NCI-H69 (cell line): ENCODE results near the gene COL6A2.
"Not testable (repeated sequence)": the region's sequence is repeated elsewhere in the genome, so short reads cannot be mapped to it uniquely, and the experiment has no call there.

Experiments used
- DNase-seq: peaks from one replicate; lab custom pipeline; 2025; lab: John Stamatoyannopoulos, UW

The COL6A2 gene

DNA sequence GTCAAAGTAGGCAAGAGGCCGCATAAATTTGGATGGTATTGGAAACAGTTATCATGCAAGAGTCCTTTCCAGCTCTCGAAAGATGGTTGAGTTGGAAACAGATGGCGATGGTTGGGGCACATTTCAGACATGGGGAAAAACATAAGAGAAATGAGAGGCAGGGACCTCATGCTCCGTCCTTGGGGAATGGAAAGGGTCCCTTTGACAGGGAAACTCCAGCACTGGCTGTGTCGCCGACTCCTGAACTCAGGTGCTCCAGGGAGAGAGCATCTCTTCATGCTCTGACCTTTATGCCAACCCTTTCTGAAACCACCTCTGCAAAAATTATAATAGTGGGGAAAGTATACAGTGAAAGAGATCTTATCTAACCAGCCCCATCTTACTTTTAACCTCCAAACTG lies 36.8 kb upstream of the COL6A2 start:
- no peak for DNase-seq

GRCh38 chr21:46061518-46061917 lies 36.4 kb upstream of the COL6A2 start:
- DNase-seq, result no peak

GRCh38 chr21:46061950-46062349 lies 36.0 kb upstream of the COL6A2 start:
- DNase-seq, result no peak

DNA sequence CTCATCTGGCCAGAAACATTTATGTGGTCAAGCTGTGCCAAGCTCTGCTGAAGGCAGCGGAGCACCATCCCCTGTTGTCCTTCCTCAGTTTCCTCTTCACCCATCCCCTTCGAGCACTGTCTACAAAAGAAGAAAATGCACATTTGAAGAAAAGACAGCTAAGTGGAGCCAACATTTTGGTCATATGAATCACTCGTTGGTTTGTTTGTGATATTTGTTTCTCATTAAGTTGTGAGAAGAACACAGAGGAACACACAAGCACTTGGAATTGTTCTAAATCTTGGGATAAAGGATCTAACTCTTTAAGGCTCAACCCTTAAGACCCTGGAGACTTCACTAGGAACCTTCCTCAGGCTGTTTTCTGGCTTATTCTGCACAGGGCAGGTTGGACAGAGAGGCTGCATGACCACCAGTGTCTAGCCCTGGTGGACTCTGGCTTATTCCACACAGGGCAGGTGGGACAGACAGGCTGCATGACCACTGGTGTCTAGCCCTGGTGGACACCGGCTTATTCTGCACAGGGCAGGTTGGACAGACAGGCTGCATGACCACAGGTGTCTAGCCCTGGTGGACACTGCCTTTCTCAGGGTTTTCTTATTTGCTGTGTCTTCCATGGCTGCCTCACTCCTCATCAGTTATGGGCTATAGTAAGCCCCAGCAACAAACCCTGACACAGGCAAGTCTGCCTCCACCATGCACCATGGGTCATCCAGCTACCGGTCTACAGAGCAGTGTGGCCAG lies 35.3 kb upstream of the COL6A2 start:
- DNase-seq, result no peak

DNA sequence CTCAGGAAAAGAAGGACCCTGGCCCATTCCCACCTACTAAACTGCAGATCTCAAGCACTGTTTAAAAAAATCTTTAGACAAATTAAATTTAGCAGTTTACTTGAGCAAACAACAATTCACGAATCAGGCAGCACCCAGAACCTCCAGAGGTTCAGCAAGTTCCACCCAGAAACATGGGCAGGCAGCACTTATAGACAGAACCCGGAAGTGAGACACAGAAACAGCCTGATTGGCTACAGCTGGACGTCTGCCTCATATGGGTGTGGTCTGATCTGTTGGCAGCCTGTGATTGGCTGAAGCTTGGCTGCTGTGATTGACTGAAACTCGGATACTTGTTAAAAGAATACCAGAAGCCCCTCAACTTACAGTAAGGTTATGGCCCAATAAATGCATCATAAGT lies 34.7 kb upstream of the COL6A2 start:
- no peak for DNase-seq

DNA sequence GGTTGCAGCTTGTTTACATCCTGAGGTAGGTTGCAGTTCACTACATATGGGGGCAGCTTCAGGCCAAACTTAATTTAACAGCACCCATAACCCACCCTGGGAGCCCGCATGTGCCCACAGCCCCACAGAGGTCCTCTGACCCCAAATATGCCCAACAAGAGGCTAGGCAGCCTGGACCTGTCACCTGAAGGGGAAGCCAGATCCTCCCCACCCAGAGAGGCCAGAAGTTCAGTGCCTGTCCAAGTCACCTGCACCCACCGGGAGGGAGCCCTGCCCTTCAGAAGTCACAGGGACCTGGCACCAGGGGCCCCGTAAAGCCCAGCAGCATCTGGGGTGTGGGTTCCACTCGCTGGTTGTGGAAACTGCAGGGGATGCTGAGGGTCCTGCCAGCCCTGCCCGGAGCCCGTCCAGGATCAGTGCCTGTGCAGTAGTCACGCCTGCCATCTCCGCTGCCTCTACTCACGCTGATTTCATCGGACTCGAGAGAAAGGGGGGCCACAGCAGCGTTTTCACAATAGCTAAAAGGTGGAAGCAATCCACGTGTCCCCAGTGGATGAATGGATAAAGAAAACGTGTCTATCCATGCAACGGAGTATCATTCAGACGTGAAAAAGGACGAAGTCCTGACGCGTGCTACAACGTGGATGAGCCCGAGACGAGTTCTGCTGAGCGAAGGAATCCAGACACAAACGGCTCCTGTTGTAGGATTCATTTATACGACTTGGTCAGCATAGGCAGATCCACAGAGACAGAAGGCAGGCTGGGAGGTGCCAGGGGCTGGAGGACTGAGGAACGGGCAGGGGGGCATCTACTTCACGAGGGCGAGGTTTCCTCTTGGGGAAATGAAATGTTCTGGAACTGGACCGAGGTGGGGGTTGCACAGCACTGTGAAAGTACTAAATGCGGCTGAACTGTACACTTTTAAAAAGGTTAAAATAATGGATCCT lies 33.9 kb upstream of the COL6A2 start:
- no peak for DNase-seq

DNA sequence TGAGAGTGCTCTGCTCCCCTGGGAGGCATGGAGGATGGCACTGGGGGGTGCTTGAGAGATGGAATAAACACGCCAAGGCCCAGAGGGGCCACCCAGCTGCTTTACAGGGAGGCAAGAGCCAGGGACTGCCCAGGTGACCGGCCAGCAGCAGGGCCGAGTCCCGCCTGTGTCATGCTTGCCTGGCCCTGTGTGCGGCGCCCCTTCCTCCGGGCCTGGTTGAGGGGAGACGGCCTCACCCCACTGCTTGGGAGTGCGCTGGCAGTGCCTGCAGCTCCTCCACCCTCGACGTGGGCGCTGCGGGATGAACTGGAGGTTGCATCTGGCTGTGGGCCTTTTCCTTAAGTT lies 33.1 kb upstream of the COL6A2 start:
- no peak for DNase-seq

DNA sequence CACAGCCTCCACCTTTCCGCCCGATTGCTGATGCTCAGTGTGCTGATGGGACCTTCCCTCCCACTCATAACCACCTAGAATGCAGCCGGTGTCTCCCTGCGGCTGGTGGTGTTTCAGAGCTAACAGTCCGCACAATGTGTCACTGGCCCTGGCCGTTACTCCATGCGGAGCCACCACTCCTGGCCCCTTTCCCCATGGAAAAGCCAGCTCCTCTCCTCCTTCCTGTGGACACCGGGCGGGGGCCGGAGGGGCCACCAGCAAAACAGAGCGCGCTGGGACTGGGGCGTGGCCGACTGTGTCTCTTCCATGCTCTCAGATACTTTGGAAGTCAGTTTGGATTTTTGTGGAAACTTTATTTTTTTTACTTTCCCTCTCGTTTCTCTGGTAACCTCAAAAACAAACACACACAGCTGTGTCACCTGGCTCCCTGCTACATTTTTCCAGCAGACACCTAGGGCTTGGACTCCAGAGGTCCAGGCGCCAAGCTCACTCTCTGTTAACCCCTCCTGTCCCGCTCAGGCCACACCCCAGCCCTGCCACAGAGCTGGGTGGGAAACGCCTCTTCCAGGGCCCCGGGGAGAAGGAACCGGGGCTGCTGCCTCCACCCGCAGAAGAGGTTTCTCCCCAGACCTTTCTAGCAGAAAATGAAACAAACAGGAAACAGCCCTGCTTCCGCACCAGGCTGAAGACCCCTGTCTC lies 32.5 kb upstream of the COL6A2 start:
- no peak for DNase-seq

- DNase-seq, result no peak
These were observed 31.9 kb upstream of the COL6A2 start for GRCh38 chr21:46065914-46066551.

- DNase-seq, result no peak
These were observed 31.2 kb upstream of the COL6A2 start for GRCh38 chr21:46066591-46067331.

GRCh38 chr21:46067505-46068201 lies 30.3 kb upstream of the COL6A2 start:
- DNase-seq, result no peak

GRCh38 chr21:46068516-46069079 lies 29.3 kb upstream of the COL6A2 start:
- no peak for DNase-seq

DNA sequence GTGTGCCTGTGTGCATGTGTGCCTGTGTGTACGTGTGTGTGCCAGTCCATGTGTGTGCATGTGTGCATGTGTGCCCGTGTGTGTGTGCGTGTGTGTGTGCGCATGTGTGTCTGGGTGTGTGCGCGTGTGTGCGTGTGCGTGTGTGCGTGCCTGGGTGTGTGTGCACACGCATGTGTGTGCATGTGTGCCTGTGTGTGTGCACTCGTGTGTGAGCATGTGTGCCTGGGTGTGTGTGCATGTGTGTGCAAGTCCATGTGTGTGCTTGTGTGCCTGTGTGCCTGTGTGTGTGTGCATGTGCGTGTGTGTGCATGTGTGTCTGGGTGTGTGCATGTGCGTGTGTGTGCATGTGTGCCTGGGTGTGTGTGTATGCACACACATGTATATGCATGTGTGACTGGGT lies 28.7 kb upstream of the COL6A2 start:
- no peak for DNase-seq

DNA sequence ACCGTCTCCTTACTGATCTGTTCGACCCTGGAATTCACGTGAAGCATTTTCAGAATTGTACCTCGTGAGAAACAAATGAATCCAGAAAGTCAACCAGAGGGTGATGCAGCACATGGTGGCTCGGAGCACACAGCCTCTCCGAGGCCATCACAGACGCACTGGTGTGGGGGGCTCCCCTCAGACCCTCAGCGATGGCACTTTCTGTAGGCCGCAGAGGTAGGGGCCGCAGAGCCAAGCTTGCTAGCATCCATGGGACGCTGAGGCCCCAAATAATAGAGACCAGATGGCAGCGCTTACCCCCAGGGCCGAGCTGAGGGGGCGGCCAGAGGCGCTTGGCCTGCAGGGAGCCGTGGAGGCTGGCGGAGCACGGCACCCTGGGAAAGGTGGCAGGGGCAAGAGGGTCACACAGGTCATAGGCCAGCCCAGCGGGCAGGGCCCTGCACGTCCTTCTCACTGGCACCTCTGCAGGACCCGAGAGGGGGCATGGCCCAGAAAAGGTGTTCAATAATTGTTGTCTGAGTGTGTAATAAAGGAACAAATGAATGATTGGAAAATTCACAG lies 28.1 kb upstream of the COL6A2 start:
- DNase-seq, result no peak

- no peak for DNase-seq
These were observed 26.8 kb upstream of the COL6A2 start for GRCh38 chr21:46071082-46071481.

- not testable (repeated sequence) for DNase-seq
These were observed 21.2 kb upstream of the COL6A2 start for GRCh38 chr21:46076724-46077123.

DNA sequence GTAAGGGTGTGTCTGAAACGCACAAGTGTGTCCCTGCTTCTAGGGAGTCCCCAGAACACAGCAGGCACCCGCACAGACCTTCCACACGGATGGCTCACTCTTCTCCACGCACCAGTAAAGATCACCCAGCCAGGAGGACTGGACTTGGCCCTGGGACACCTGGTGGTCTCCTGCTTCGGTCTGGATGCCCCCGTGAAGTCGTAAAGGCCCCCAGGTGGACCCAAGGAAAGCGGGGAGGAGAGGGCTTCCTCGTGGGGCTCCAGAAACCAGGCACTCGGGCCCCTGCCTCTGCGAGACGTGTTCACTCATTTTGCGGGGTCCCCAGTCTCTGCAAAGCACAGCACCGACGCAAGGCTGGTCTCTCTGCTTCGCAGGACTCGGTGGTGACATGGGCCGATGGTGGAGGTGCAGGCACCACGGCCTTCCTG lies 20.2 kb upstream of the COL6A2 start:
- no peak for DNase-seq

DNA sequence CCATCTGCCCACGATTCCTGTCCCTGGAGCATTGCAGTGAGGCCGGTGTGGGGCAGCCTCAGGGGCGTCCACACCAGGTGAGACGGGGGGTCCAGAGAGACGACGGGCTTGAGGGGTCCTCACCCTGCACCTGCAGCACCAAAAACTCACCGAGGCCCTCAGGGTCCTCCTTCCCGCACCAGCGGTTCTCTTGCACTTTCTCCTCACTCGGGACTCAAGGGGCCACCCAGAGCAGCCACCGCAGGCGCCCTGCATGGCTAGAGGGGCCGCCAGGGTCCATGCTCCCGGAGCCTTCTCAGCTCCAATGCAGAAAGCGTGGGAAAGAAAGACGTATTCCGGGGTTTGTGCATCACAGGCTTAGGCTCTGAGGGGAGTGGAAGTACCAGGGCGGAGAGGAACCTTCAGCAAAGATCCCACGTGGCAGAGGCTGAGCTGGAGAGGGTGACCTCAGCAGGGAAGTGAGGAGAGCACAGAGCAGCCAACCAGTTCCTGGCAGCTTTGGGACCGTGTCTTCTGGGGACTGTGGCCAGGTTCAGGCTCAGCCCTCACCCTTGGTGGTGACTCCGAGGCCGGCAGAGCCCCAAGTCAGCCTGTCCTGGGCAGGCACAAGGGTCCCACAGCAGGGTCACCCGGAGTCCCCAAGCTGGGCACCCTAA lies 19.5 kb upstream of the COL6A2 start:
- no peak for DNase-seq

- no peak for DNase-seq
These were observed 18.9 kb upstream of the COL6A2 start for GRCh38 chr21:46078978-46079351.
